GM12872 (cell line): Measurements from ENCODE around the gene LEMD3.

Source experiments
- CTCF ChIP-seq: IDR thresholded peaks from 3 replicates; pipeline ENCODE4 v1.5.1; 2011; ENCODE audit warnings: low read depth, mild to moderate bottlenecking, low read length, moderate library complexity; ENCODE audit not compliant: insufficient read depth

LEMD3 gene

DNA sequence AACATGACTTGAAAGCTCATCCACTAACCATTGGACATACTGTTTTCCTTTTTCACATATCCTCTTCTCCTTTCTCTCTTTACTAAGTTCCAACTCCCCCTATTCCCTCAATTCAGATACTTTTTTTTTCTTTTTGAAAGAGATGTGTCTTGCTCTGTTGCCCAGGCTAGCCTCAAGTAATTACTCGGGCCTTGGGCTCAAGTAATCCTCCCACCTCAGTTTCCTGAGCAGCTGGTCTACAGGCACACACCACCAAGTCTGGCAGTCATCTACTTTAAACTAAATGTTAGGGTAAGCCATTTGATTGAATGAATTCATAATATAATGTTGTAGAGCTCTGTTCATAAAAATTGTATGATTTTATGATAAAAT is 15.5 kb downstream of the LEMD3 start:
- TF ChIP-seq CTCF: no peak

GRCh38 chr12:65187665-65188064 is 18.3 kb downstream of the LEMD3 start:
- TF ChIP-seq CTCF: no peak

GRCh38 chr12:65188179-65188701 is 18.9 kb downstream of the LEMD3 start:
- TF ChIP-seq CTCF: no peak

- TF ChIP-seq CTCF: no peak
Measured at GRCh38 chr12:65189028-65189718, 19.8 kb downstream of the LEMD3 start.

- TF ChIP-seq CTCF: no peak
Measured at GRCh38 chr12:65192963-65193516, 23.7 kb downstream of the LEMD3 start.

- TF ChIP-seq CTCF: no peak
Measured at GRCh38 chr12:65194949-65195348, 25.6 kb downstream of the LEMD3 start.

DNA sequence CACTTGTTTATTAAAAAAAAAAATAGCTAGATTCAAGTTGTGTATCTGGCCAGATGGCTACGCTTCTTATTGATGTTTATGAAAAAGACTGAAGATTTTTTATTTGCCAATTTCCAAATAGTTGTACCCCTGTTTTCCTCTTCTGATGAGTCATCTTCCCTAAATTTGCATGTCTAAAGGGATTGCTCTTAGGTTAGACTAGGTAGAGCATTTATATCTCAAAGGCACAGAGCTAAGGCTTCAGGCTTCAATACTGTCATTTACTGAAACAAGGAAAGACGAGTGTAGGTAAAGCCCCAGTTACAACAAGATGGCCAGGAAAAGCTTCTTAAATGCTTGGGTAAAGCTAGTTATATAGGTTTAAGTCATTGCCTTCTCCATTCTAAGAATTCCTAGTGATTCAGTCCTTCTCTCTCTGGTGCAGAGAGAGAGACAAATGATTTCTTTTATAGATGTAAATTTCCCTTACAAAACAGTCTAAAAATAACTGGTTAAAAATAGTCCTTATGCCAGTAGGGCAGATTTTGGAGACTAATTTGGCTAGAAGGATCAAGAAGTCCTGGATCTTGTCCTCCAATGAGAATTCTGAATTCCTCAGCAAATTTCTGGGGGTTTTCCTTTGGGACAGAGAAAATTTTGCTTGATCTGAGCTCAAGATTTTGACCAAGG is 26.1 kb downstream of the LEMD3 start:
- no peak for TF ChIP-seq CTCF
